DMS114 treated with DMSO at 0.1 percent for 48 hours (cell line): ENCODE measurements around the gene ATP5ME.

ENCODE experiments used
- DNase-seq: peaks from one replicate; lab custom pipeline; 2025; ENCODE audit not compliant: unreplicated experiment; lab: John Stamatoyannopoulos, UW

Gene ATP5ME

DNA sequence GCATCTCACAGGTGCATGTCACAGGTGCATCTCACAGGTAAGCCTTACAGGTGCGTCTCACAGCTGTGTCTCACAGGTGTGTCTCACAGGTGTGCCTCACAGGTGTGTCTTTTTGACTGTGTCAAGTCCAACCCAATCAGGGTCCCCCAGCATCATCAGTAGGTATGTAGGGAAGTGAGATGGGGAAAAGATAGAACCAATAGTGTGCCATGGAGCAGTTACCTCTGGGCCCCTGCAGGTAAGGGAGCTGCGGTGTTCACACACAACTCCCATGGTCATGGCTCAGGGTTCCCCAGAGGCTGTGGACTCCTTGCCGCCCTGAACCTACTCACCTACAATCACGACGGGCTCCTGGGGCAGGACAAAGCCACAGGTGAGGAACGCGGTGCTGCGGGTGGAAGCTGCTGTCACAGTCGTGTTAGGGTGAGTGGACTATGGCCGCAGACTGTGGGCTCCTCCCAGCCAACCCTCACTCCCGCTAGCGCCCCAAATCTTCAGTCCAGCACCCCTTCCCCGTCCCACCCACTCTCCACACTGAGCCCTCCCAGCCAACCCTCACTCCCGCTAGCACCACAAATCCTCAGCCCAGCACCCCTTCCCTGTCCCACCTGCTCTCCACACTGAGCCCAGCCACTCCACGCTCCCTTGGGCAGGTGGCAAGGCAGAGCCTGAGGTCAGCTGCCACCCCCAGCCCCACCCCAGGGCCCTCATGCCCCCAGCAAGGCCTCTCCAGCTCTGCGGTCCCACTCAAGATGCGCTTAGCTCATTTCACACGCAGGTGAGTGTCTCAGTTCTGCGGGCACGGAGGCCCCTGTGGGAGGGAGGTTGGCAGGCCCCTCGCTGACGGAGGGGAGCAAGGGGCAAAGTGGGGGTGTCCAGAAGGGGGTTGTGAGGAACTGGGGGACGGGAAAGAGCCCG is 50.8 kb downstream of the ATP5ME start:
- no peak for DNase-seq
